ENCODE data around the gene TYMP.
A peak's percentile ranks its signal among the peaks of the same experiment; 100 is the strongest.
"Not testable (repeated sequence)": the region's sequence is repeated elsewhere in the genome, so short reads cannot be mapped to it uniquely, and the experiment has no call there.

Gene TYMP

DNA sequence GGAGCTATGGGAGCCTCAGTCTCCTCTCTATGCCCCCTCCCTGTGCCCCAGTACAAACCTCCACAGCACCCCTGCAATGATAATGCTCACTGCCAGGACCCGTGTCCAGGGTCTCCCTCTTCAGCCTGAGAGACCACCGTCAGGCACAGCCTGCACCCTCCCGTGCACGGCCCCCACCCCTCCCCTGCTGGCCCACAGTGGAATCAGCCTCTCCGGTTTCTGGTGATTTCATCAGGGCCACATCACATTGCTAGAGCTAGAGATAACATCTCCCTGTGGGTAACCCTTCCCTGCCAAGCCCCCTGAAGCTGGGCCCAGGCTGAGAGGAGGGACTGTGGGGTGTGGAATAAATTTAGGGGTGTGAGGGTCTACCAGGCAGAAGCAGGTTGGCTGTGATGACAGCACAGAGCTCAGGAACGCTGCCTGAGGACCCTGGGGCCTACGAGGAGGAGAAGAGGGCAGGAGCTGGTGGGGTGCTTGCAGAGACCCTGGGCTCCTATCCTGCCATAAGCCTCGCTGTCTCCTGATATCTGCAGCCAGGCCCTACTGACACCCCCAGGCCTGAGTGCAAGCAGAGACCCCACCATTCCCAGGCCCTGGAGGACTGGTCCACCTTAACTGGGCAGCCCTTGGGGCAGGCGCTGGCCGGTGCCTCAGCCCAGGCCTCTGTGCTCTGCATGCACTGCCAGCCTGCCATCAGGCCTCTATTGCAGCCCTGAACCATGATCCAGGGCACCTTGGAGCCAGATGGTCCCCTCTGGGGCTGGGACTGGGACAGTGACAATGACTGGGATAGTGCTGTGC is 15.9 kb upstream of the TYMP start, which contains the start of gene KLHDC7B:
KLHDC7B (plus strand) TSS at position 378 of the 804 bp plus-strand sequence; CDS start at position 723, 345 bp downstream.
- no peak within 1 kb of the TSS for H3K9ac ChIP-seq (ENCODE audit: low read depth, low read length)
- H3K27ac ChIP-seq (ENCODE audit: low read length): no peak within 1 kb of the TSS
- H3K27me3 ChIP-seq (ENCODE audit: insufficient read depth, low read length): peaks cover 26% of the 10 kb centered on the region
- H3K4me1 ChIP-seq (ENCODE audit: insufficient read depth, low read length): no peaks in the 10 kb centered on the region; the same call in 1 of the 2 replicates
- H3K4me3 ChIP-seq (ENCODE audit: low read length): no peak within 1 kb of the TSS
- no peaks in the 10 kb centered on the region for H3K9me3 ChIP-seq (ENCODE audit: insufficient read depth, low read depth, low read length)
- H3K36me3 ChIP-seq (ENCODE audit: insufficient read depth, low read depth, low read length): no peaks in the 10 kb centered on the region

- Histone ChIP-seq H3K4me3 (ENCODE audit: low read length) (no peak overlapping the region), H3K9me3 (ENCODE audit: insufficient read depth, low read depth, low read length) (no peaks in the 10 kb centered on the region), H3K27me3 (ENCODE audit: insufficient read depth, low read length) (peaks cover 26% of the 10 kb centered on the region), H3K4me1 (ENCODE audit: insufficient read depth, low read length) (no peaks in the 10 kb centered on the region; the same call in 1 of the 2 replicates), H3K9ac (ENCODE audit: low read depth, low read length) (no peak overlapping the region), H3K36me3 (ENCODE audit: insufficient read depth, low read depth, low read length) (no peaks in the 10 kb centered on the region), H3K27ac (ENCODE audit: low read length) (no peak overlapping the region)
Observed at GRCh38 chr22:50544746-50545253, 15.0 kb upstream of the TYMP start.

- peak overlapping the region; percentile 41; the same call in 1 of the 2 replicates for H3K4me3 ChIP-seq (ENCODE audit: low read length)
- H3K4me1 ChIP-seq (ENCODE audit: insufficient read depth, low read length): no peaks in the 10 kb centered on the region; the same call in 1 of the 2 replicates
- H3K36me3 ChIP-seq (ENCODE audit: insufficient read depth, low read depth, low read length): no peaks in the 10 kb centered on the region
Observed at GRCh38 chr22:50544078-50544745, 14.4 kb upstream of the TYMP start.

DNA sequence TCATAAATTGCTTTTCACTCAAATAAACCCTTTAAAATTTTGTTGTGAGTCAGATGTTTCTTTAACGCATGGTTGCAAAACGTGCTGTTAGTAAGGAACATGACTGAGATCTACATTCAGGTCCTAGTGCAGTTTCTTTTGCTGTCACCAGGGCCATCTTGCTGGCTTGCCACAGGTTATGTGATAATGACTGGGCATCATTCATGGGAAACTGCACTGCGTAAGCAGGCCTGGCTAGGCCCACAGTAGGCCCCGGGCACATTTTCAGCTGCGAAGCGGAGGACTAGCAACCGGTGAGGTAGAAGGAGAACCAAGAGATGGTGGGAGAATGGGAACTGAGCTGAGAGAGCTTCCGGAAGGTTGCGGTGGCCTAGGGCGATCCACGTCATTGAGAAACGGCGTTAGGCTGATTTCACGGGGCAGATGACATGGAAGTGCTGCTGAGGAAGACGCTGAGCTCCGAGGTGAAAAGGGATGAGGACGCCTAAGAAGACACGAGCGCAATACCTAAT is 12.7 kb upstream of the TYMP start:
- Histone ChIP-seq H3K27ac (ENCODE audit: low read length) (no peak overlapping the region), H3K4me1 (ENCODE audit: insufficient read depth, low read length) (no peaks in the 10 kb centered on the region; the same call in 1 of the 2 replicates), H3K9me3 (ENCODE audit: insufficient read depth, low read depth, low read length) (no peaks in the 10 kb centered on the region), H3K27me3 (ENCODE audit: insufficient read depth, low read length) (peaks cover 31% of the 10 kb centered on the region), H3K9ac (ENCODE audit: low read depth, low read length) (no peak overlapping the region), H3K4me3 (ENCODE audit: low read length) (no peak overlapping the region), H3K36me3 (ENCODE audit: insufficient read depth, low read depth, low read length) (no peaks in the 10 kb centered on the region)

More at GRCh38 chr22:50544078-50544745, 14.4 kb upstream of the TYMP start:
- Histone ChIP-seq H3K27me3 (ENCODE audit: insufficient read depth, low read length) (peaks cover 26% of the 10 kb centered on the region), H3K9me3 (ENCODE audit: insufficient read depth, low read depth, low read length) (no peaks in the 10 kb centered on the region), H3K9ac (ENCODE audit: low read depth, low read length) (no peak overlapping the region), H3K27ac (ENCODE audit: low read length) (no peak overlapping the region)

DNA sequence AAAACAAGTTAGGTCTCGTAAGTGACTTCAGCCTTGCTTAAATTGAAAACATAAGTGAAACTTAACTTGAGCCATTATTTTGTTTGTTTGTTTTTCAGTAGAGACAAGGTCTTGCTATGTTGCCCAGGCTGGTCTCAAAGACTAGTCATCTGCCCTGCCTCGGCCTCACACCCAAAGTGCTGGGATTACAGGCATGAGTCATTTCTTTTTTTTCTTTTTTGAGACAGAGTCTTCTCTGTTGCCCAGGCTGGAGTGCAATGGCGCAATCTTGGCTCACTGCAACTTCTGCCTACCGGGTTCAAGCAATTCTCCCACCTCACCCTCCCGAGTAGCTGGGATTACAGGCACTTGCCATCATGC is 11.8 kb upstream of the TYMP start:
- not testable (repeated sequence) for H3K9me3 ChIP-seq (ENCODE audit: insufficient read depth, low read depth, low read length); H3K4me1 ChIP-seq (ENCODE audit: insufficient read depth, low read length); H3K27ac ChIP-seq (ENCODE audit: low read length); H3K9ac ChIP-seq (ENCODE audit: low read depth, low read length); H3K36me3 ChIP-seq (ENCODE audit: insufficient read depth, low read depth, low read length); H3K4me3 ChIP-seq (ENCODE audit: low read length)
- peaks cover 33% of the 10 kb centered on the region for H3K27me3 ChIP-seq (ENCODE audit: insufficient read depth, low read length)

DNA sequence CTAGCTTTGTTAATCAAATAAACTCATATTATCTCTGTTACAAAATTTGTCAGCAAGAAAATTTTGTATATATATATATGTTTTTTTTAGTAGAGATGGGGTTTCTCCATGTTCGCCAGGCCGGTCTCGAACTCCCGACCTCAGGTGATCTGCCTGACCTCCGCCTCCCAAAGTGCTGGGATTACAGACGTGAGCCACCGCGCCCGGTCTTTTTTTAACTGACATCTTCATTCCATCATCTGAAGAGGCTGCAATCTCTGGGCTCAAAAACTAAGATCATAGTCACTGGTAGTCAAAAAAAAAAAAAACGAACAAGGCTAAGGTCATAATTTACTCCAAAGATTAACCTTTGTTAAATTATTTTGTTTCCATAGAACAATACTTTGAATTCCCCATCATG is 10.6 kb upstream of the TYMP start:
- no peaks in the 10 kb centered on the region; the same call in 1 of the 2 replicates for H3K4me1 ChIP-seq (ENCODE audit: insufficient read depth, low read length)
- no peak overlapping the region for H3K27ac ChIP-seq (ENCODE audit: low read length)
- H3K4me3 ChIP-seq (ENCODE audit: low read length): no peak overlapping the region

GRCh38 chr22:50537765-50538164 is 8.0 kb upstream of the TYMP start:
- Histone ChIP-seq H3K36me3 (ENCODE audit: insufficient read depth, low read depth, low read length) (no peaks in the 10 kb centered on the region), H3K4me3 (ENCODE audit: low read length) (no peak overlapping the region), H3K9ac (ENCODE audit: low read depth, low read length) (no peak overlapping the region), H3K9me3 (ENCODE audit: insufficient read depth, low read depth, low read length) (no peaks in the 10 kb centered on the region), H3K27me3 (ENCODE audit: insufficient read depth, low read length) (peaks cover 19% of the 10 kb centered on the region), H3K4me1 (ENCODE audit: insufficient read depth, low read length) (no peaks in the 10 kb centered on the region), H3K27ac (ENCODE audit: low read length) (no peak overlapping the region)

More for the DNA sequence above, 10.6 kb upstream of the TYMP start:
- Histone ChIP-seq H3K36me3 (ENCODE audit: insufficient read depth, low read depth, low read length) (no peaks in the 10 kb centered on the region), H3K27me3 (ENCODE audit: insufficient read depth, low read length) (peaks cover 27% of the 10 kb centered on the region), H3K9me3 (ENCODE audit: insufficient read depth, low read depth, low read length) (no peaks in the 10 kb centered on the region), H3K9ac (ENCODE audit: low read depth, low read length) (no peak overlapping the region)

DNA sequence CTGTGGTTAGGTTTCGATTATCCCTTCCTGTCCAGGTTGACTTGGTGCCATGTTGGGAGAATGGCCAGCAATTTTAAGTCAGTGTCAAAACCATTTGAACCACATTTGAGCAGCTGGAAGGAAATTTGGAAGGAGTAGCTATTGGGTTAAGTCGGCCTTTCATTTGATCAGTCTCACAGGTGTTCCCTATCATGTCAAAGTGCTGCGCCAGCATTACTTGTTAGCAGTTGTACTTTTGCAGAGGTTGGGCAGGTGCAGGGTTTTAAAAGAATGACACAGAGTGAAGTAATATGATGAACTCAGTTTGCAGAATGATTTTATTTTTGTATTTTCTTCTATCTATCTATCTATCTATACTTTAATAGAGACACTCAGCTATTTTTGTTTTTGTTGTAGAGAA is 6.4 kb upstream of the TYMP start:
- no peaks in the 10 kb centered on the region; the same call in 1 of the 2 replicates for H3K4me1 ChIP-seq (ENCODE audit: insufficient read depth, low read length)

DNA sequence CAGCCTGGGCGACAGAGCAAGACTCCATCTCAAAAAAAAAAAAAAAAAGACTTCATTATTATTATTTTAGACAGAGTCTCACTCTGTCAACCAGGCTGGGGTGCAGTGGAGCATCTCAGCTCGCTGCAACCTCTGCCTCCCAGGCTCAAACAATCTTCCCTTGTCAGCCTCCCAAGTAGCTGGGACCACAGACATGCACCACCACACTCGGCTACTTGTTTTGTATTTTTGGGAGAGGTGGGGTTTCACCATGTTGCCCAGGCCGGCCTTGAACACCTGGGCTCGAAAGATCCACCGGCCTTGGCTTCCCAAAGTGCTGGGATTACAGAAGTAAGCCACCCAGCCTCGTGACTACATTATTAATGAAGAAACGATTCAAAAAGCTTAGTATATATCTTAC is 5.3 kb upstream of the TYMP start:
- no peak overlapping the region for H3K9ac ChIP-seq (ENCODE audit: low read depth, low read length)
- H3K36me3 ChIP-seq (ENCODE audit: insufficient read depth, low read depth, low read length): no peaks in the 10 kb centered on the region
- H3K27ac ChIP-seq (ENCODE audit: low read length): no peak overlapping the region
- H3K4me1 ChIP-seq (ENCODE audit: insufficient read depth, low read length): no peaks in the 10 kb centered on the region; the same call in 1 of the 2 replicates
- H3K27me3 ChIP-seq (ENCODE audit: insufficient read depth, low read length): peaks cover 46% of the 10 kb centered on the region
- no peaks in the 10 kb centered on the region for H3K9me3 ChIP-seq (ENCODE audit: insufficient read depth, low read depth, low read length)
- no peak overlapping the region for H3K4me3 ChIP-seq (ENCODE audit: low read length)

More for the DNA sequence above, 6.4 kb upstream of the TYMP start:
- no peak overlapping the region for H3K9ac ChIP-seq (ENCODE audit: low read depth, low read length)
- H3K36me3 ChIP-seq (ENCODE audit: insufficient read depth, low read depth, low read length): no peaks in the 10 kb centered on the region
- no peaks in the 10 kb centered on the region for H3K9me3 ChIP-seq (ENCODE audit: insufficient read depth, low read depth, low read length)
- peaks cover 34% of the 10 kb centered on the region for H3K27me3 ChIP-seq (ENCODE audit: insufficient read depth, low read length)
- H3K27ac ChIP-seq (ENCODE audit: low read length): no peak overlapping the region
- H3K4me3 ChIP-seq (ENCODE audit: low read length): no peak overlapping the region

DNA sequence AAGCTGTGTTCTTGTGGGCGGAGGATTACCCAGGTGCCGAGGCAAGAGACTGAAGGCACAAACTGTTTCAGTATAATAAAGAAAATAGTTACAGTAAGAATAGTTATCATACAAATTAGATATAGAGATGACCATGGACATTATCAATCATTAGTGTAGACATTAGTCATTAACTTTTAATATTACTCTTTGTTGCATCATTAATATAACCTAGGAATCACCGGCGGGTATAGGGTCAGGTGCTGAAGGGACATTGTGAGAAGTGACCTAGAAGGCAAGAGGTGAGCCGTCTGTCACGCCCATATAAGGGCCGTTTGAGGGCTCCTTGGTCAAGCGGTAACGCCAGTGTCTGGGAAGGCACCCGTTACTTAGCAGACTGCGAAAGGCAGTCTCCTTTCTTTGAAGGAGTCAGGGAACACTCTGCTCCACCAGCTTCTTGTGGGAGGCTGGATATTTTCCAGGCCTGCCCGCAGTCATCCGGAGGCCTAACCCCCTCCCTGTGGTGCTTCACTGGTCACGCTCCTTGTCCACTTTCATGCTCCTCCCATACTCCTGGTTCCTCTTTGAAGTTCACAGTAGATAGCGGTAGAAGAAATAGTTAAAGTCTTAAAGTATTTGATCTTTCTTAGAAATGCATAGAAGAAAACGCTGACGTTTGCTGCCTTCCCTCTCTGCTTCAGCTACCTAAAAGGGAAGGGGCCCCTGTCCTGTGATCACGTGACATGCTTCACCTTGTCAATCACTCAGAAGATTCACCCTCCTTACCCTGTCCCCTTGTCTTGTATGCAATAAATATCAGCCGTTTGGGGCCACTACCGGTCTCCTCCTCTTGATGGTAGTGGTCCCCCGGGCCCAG is 4.3 kb upstream of the TYMP start:
- not testable (repeated sequence) for H3K36me3 ChIP-seq (ENCODE audit: insufficient read depth, low read depth, low read length); H3K27ac ChIP-seq (ENCODE audit: low read length); H3K9me3 ChIP-seq (ENCODE audit: insufficient read depth, low read depth, low read length); H3K9ac ChIP-seq (ENCODE audit: low read depth, low read length); H3K4me3 ChIP-seq (ENCODE audit: low read length); H3K4me1 ChIP-seq (ENCODE audit: insufficient read depth, low read length)
- H3K27me3 ChIP-seq (ENCODE audit: insufficient read depth, low read length): peaks cover 56% of the 10 kb centered on the region
